WTC11 (cell line): ENCODE measurements around the gene ADRB1. TPM values are rescaled to one million over a fixed set of nuclear protein-coding genes. Genes with fewer than 3 reads are reported as not detected.

ENCODE experiments used
- ATAC-seq: fragments of 200-7000 bp; cut with Tn5 transposase; 2 replicates; pipeline ENCODE4 v1.10.0; 2021; ENCODE audit warnings: mild to moderate bottlenecking, moderate library complexity
- CTCF ChIA-PET: fragments of 300-600 bp; sonication (Branson Sonifier 250); formaldehyde crosslinking; loops from one replicate; lab custom pipeline; 2021; ENCODE audit warnings: antibody characterized with exemption; lab: Charles Lee
- POLR2A ChIA-PET: fragments of 350-600 bp; sonication (Branson Sonifier 250); formaldehyde crosslinking; loops from one replicate; lab custom pipeline; 2021; ENCODE audit warnings: antibody characterized with exemption; lab: Charles Lee
- DNase-seq: peaks from one replicate; pipeline ENCODE4 v3.0.0; 2021; ENCODE audit warnings: low spot score
- H3K27ac Mint-ChIP-seq: 2 replicates; pipeline ENCODE4 v1.8.0; 2021; ENCODE audit warnings: mixed read lengths
- H3K27me3 Mint-ChIP-seq: 2 replicates; pipeline ENCODE4 v1.8.0; 2021; ENCODE audit warnings: low read depth, mild to moderate bottlenecking, moderate library complexity, mixed read lengths
- H3K36me3 Mint-ChIP-seq: 2 replicates; pipeline ENCODE4 v1.8.0; 2021; ENCODE audit warnings: mixed read lengths
- H3K4me1 Mint-ChIP-seq: 2 replicates; pipeline ENCODE4 v1.8.0; 2022; ENCODE audit warnings: mixed read lengths
- H3K4me3 Mint-ChIP-seq: 2 replicates; pipeline ENCODE4 v1.8.0; 2021; ENCODE audit warnings: mild to moderate bottlenecking, moderate library complexity, mixed read lengths
- H3K9me3 Mint-ChIP-seq: 2 replicates; pipeline ENCODE4 v1.8.0; 2021; ENCODE audit warnings: mixed read lengths
- E2F4 ChIP-seq: sonication (generic); formaldehyde crosslinking; IDR thresholded peaks from 2 replicates; pipeline ENCODE4 v1.8.1; 2022; ENCODE audit warnings: low read depth, mild to moderate bottlenecking, moderate library complexity, missing genetic modification reagents, borderline replicate concordance
- EMX1 ChIP-seq: fragments of 250-450 bp; sonication (Bioruptor Pico); IDR thresholded peaks from 2 replicates; pipeline ENCODE4 v1.8.0; 2021; ENCODE audit warnings: mild to moderate bottlenecking
- ETV6 ChIP-seq: sonication (generic); formaldehyde crosslinking; IDR thresholded peaks from 2 replicates; pipeline ENCODE4 v1.8.1; 2022; ENCODE audit warnings: mild to moderate bottlenecking, missing genetic modification reagents
- GRHL2 ChIP-seq: fragments of 250-450 bp; sonication (Bioruptor Pico); IDR thresholded peaks from 2 replicates; pipeline ENCODE4 v1.8.0; 2022; ENCODE audit warnings: mild to moderate bottlenecking, moderate library complexity; ENCODE audit not compliant: insufficient replicate concordance, severe bottlenecking
- IRF2 ChIP-seq: sonication (generic); formaldehyde crosslinking; IDR thresholded peaks from 2 replicates; pipeline ENCODE4 v1.8.0; 2022; ENCODE audit warnings: low read depth, missing genetic modification reagents, borderline replicate concordance
- JAZF1 ChIP-seq: fragments of 250-450 bp; sonication (Bioruptor Pico); IDR thresholded peaks from 2 replicates; pipeline ENCODE4 v1.9.0; 2021; ENCODE audit warnings: moderate library complexity, mild to moderate bottlenecking, inconsistent platforms
- NFYB ChIP-seq: sonication (generic); formaldehyde crosslinking; conservative IDR thresholded peaks from 2 replicates; pipeline ENCODE4 v1.8.0; 2022; ENCODE audit warnings: low read depth, missing genetic modification reagents
- NR1H2 ChIP-seq: sonication (generic); formaldehyde crosslinking; IDR thresholded peaks from 2 replicates; pipeline ENCODE4 v1.9.0; 2021; ENCODE audit warnings: mild to moderate bottlenecking, moderate library complexity, missing genetic modification reagents
- NR3C1 ChIP-seq: sonication (generic); formaldehyde crosslinking; conservative IDR thresholded peaks from 2 replicates; pipeline ENCODE4 v1.8.1; 2023; ENCODE audit warnings: low read depth, mild to moderate bottlenecking, missing genetic modification reagents
- PRDM15 ChIP-seq: sonication (generic); formaldehyde crosslinking; IDR thresholded peaks from 2 replicates; pipeline ENCODE4 v1.8.0; 2022; ENCODE audit warnings: missing genetic modification reagents
- PRRX2 ChIP-seq: fragments of 250-450 bp; sonication (Bioruptor Pico); IDR thresholded peaks from 2 replicates; pipeline ENCODE4 v1.8.0; 2021; ENCODE audit warnings: mild to moderate bottlenecking
- SOX15 ChIP-seq: fragments of 250-450 bp; sonication (Bioruptor Pico); IDR thresholded peaks from 2 replicates; pipeline ENCODE4 v1.9.0; 2021; ENCODE audit warnings: mild to moderate bottlenecking
- USF1 ChIP-seq: sonication (generic); formaldehyde crosslinking; IDR thresholded peaks from 2 replicates; pipeline ENCODE4 v1.8.0; 2022; ENCODE audit warnings: mild to moderate bottlenecking, missing genetic modification reagents
- ZNF416 ChIP-seq: fragments of 250-450 bp; sonication (Bioruptor Pico); IDR thresholded peaks from 2 replicates; pipeline ENCODE4 v1.9.0; 2021; ENCODE audit warnings: mild to moderate bottlenecking, inconsistent platforms
- total RNA-seq: library from RNA; stranded (reverse); gene quantifications from 3 replicates; pipeline ENCODE4 v1.2.3, GENCODE V29; 2021
- TF ChIP-seq, protein P1 (sequence below): sonication (generic); formaldehyde crosslinking; IDR thresholded peaks from 2 replicates; pipeline ENCODE4 v1.8.1; 2023; ENCODE audit warnings: mild to moderate bottlenecking, missing genetic modification reagents
- TF ChIP-seq, protein P2 (sequence below): sonication (generic); formaldehyde crosslinking; conservative IDR thresholded peaks from 2 replicates; pipeline ENCODE4 v1.8.1; 2023; ENCODE audit warnings: mild to moderate bottlenecking, low read depth, missing genetic modification reagents, moderate library complexity

Gene ADRB1
- total RNA-seq, 1 experiment from 2014 or later = 0.35 TPM

DNA sequence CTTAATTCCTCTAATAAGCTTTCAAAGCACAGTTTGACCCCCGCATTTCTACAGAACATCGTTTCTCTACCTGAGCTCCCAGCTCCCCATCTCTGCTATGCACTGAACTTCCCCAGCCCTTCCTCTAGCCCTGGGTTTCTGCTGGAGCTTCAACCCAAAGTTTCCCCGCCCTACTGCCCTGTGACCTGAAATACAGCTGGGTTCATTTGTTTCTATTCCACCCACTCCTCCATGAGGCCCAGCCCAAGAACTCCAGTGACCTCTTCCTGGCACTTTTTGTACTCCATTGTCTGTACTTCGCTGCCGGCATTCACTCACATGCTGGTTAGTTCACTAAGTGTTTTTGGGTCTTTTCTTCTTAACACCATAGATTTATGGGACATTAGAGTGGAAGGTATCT, 35.8 kb downstream of the ADRB1 start:
- H3K27ac Mint-ChIP-seq = no peak overlapping the region
- TF ChIP-seq EMX1 (CRISPR knock-in tag) (no peak), NR3C1 (no peak), PRDM15 (no peak), E2F4 (no peak), ETV6 (CRISPR knock-in tag) (no peak), ZNF416 (CRISPR knock-in tag) (no peak), PRRX2 (CRISPR knock-in tag) (no peak), NFYB (CRISPR knock-in tag) (no peak), IRF2 (no peak), USF1 (no peak), GRHL2 (CRISPR knock-in tag) (no peak), JAZF1 (CRISPR knock-in tag) (no peak), SOX15 (CRISPR knock-in tag) (no peak), NR1H2 (CRISPR knock-in tag) (no peak)
- TF ChIP-seq, protein P1, sequence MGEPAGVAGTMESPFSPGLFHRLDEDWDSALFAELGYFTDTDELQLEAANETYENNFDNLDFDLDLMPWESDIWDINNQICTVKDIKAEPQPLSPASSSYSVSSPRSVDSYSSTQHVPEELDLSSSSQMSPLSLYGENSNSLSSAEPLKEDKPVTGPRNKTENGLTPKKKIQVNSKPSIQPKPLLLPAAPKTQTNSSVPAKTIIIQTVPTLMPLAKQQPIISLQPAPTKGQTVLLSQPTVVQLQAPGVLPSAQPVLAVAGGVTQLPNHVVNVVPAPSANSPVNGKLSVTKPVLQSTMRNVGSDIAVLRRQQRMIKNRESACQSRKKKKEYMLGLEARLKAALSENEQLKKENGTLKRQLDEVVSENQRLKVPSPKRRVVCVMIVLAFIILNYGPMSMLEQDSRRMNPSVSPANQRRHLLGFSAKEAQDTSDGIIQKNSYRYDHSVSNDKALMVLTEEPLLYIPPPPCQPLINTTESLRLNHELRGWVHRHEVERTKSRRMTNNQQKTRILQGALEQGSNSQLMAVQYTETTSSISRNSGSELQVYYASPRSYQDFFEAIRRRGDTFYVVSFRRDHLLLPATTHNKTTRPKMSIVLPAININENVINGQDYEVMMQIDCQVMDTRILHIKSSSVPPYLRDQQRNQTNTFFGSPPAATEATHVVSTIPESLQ (CRISPR knock-in tag) = no peak
- TF ChIP-seq, protein P2, sequence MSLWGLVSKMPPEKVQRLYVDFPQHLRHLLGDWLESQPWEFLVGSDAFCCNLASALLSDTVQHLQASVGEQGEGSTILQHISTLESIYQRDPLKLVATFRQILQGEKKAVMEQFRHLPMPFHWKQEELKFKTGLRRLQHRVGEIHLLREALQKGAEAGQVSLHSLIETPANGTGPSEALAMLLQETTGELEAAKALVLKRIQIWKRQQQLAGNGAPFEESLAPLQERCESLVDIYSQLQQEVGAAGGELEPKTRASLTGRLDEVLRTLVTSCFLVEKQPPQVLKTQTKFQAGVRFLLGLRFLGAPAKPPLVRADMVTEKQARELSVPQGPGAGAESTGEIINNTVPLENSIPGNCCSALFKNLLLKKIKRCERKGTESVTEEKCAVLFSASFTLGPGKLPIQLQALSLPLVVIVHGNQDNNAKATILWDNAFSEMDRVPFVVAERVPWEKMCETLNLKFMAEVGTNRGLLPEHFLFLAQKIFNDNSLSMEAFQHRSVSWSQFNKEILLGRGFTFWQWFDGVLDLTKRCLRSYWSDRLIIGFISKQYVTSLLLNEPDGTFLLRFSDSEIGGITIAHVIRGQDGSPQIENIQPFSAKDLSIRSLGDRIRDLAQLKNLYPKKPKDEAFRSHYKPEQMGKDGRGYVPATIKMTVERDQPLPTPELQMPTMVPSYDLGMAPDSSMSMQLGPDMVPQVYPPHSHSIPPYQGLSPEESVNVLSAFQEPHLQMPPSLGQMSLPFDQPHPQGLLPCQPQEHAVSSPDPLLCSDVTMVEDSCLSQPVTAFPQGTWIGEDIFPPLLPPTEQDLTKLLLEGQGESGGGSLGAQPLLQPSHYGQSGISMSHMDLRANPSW (CRISPR knock-in tag) = no peak
- no peak for ATAC-seq
- 0 out of 2 replicates have a peak, but pooled peaks cover 4% of the 10 kb centered on the region for H3K4me1 Mint-ChIP-seq
- H3K9me3 Mint-ChIP-seq = peaks cover 10% of the 10 kb centered on the region
- ChIA-PET POLR2A (interaction anchor here (0.7 kb wide), 1 partner anchor 10 kb away, joined by 4 read pairs; no protein-coding TSS in a partner anchor), CTCF (interaction anchor here (1.1 to 1.5 kb wide), 2 partner anchors 8 to 379 kb away, joined by 3 to 6 read pairs; no protein-coding TSS in a partner anchor)
- DNase-seq = no peak
- no peaks in the 10 kb centered on the region for H3K27me3 Mint-ChIP-seq
- H3K36me3 Mint-ChIP-seq = no peaks in the 10 kb centered on the region
- no peak overlapping the region for H3K4me3 Mint-ChIP-seq
